ENCODE measurements around the gene MEIS1. TPM values are rescaled to one million over a fixed set of nuclear protein-coding genes. Genes with fewer than 3 reads are reported as not detected.

The MEIS1 gene
- total RNA-seq, 2 donors from 2014 or later, result 82.1 to 84.6 TPM

DNA sequence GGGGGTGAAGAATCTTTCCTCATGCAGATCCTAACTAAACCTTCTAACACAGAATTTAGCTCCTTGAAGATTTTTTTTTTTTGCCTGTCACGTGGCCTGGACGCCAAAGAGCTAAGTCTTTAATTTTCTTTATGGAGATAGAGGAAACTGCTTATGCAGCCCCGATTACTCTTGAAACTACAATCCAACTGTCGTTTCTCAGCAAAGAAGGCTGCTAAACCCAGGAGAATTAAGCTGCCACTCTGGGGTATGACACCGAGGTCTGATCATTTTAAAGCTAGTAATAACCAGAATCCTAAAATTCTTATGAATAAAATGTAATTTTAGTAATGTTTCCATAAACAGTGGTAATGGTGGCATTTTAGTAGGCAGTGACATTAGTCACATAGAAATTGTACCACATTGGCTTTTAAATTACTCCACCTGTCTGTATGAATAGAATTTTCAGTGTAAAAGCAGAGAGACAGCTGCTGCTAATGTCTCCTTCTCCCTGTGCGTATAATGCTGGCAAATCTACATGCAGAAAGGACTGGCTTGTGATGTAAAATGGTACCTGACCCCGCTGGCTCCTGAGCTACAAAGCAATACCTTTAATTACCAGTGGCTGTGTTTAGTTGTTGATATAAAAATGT, 86.5 kb downstream of the MEIS1 start:
- Histone ChIP-seq H3K36me3 (replicated peaks in 1 of 2; ENCODE audit: insufficient read depth in 1 of 2, low read depth in 2 of 2) (peaks cover 0 to 3% of the 10 kb centered on the region in 2 donors), H3K27me3 (no peaks in the 10 kb centered on the region), H3K9me3 (no peaks in the 10 kb centered on the region), H3K4me3 (no peak overlapping the region), H3K4me1 (peaks cover 57% of the 10 kb centered on the region), H3K27ac (no peak overlapping the region)
- intact Hi-C loops (cut with DNase I), result no loop called here
- DNase-seq, result no peak
- TF ChIP-seq, protein P1, sequence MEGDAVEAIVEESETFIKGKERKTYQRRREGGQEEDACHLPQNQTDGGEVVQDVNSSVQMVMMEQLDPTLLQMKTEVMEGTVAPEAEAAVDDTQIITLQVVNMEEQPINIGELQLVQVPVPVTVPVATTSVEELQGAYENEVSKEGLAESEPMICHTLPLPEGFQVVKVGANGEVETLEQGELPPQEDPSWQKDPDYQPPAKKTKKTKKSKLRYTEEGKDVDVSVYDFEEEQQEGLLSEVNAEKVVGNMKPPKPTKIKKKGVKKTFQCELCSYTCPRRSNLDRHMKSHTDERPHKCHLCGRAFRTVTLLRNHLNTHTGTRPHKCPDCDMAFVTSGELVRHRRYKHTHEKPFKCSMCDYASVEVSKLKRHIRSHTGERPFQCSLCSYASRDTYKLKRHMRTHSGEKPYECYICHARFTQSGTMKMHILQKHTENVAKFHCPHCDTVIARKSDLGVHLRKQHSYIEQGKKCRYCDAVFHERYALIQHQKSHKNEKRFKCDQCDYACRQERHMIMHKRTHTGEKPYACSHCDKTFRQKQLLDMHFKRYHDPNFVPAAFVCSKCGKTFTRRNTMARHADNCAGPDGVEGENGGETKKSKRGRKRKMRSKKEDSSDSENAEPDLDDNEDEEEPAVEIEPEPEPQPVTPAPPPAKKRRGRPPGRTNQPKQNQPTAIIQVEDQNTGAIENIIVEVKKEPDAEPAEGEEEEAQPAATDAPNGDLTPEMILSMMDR (IDR thresholded peaks at IDR 0.05), result no peak
- TF ChIP-seq POLR2A (IDR thresholded peaks at IDR 0.05), result no peak
- WGBS, 2 donors, result 88% methylated on average over 7 of the region's 7 CpGs
- ATAC-seq, result no peak

DNA sequence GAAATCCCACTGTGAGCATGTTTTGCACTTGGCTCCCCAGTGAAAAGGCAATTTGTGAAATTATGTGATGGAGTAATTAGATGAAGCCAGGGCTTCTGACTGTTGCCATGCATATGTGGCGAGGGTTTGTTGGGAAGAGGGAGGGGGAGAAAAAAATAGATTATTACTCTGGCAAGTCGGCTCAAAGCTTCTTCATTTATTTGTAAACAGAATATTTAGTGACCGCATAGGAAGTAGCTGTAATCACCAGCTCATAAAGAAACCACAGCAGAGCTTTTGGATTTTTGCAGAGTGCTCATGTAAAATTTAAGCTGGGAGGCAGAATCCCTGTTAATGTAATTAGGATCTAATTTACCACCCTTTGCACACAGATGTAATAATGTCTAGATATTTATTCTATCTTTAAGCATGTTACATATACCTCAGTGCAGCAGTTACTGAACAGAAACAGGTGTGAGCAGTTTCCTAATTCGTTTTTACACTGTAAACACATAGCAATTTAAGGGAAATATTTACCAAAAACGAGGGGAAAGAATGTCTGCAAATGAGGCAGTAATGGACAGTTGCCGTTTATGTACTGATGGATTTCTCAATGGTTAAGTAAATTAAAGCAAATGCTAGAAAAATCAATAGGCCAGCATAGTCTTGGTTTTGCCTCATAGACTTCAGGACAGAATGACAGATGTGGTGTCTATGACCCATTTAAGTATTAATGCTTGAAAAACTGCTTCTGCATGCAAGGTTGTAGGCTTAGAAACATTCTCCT, 87.9 kb downstream of the MEIS1 start:
- TF ChIP-seq POLR2A (IDR thresholded peaks at IDR 0.05), result no peak
- TF ChIP-seq, protein P1 (IDR thresholded peaks at IDR 0.05), result no peak
- Histone ChIP-seq H3K9me3 (no peaks in the 10 kb centered on the region), H3K36me3 (replicated peaks in 1 of 2; ENCODE audit: insufficient read depth in 1 of 2, low read depth in 2 of 2) (peaks cover 0 to 3% of the 10 kb centered on the region in 2 donors), H3K27me3 (no peaks in the 10 kb centered on the region), H3K27ac (peak overlapping the region in 1 of 4 donors; percentile 7), H3K4me3 (no peak overlapping the region), H3K4me1 (peaks cover 59% of the 10 kb centered on the region)
- ATAC-seq (no peak), DNase-seq (no peak)
- intact Hi-C loops (cut with DNase I), result no loop called here
- 34 to 36% methylated on average over 6 of the region's 6 CpGs for WGBS, 2 donors

DNA sequence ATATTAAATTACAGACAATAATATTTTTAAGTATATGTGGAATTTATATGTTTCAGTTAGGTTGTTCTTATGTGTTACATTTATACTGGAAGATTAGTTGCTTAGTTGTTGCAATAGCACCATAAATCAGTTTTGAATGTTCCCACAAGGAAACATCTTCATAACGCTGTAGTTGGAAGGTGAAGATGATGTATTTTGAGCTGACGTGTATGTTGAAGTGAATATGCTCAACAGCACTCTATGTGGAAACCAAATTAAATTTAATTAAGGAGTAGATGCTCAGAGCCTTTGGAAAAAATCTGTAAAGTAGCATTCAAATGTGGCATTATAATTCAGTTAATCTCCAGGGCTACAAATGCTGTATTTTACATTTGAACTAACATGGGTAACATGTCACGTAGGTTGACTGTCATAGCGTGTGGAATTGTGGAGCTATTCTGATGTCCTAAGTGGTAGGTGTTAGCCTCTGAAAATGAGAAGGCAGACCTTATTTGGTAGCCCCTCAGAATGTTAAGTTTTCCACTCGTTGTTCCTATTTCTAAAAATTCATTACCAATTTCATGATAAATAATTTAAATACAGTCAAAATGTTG, 88.5 kb downstream of the MEIS1 start:
- Histone ChIP-seq H3K4me3 (no peak overlapping the region), H3K36me3 (replicated peaks in 1 of 2; ENCODE audit: insufficient read depth in 1 of 2, low read depth in 2 of 2) (peaks cover 0 to 3% of the 10 kb centered on the region in 2 donors), H3K27ac (no peak overlapping the region), H3K4me1 (peaks cover 54% of the 10 kb centered on the region), H3K9me3 (no peaks in the 10 kb centered on the region), H3K27me3 (no peaks in the 10 kb centered on the region)
- WGBS, 2 donors, result 83 to 89% methylated on average over 5 of the region's 5 CpGs
- no peak for ATAC-seq
- TF ChIP-seq POLR2A (IDR thresholded peaks at IDR 0.05), result no peak
- TF ChIP-seq, protein P1 (IDR thresholded peaks at IDR 0.05), result no peak
- DNase-seq, result no peak
- intact Hi-C loops (cut with DNase I), result no loop called here

DNA sequence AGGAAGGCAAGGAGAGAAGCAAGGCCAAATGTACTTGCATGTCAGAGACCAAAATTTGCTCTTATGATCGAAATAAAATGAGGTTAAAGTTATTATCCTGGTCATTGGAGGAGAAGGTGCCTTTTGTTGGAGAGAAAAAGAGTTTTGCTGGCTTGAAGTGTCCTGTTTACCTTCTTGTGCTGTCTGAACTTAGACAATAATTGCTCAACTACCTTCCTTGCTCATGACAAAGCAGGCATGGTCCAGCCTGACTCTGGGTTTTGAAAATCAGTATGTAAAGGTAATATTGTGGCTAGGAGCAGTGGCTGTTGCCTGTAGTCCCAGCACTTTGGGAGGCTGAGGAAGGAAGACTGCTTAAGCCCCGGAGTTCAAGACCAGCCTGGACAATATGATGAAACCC, 89.1 kb downstream of the MEIS1 start:
- no peaks in the 10 kb centered on the region for H3K27me3 ChIP-seq
- peak overlapping the region in 1 of 4 donors; percentile 9 for H3K27ac ChIP-seq

More for the DNA sequence above, 89.1 kb downstream of the MEIS1 start:
- DNase-seq (no peak), ATAC-seq (no peak)
- TF ChIP-seq, protein P1 (IDR thresholded peaks at IDR 0.05), result no peak
- TF ChIP-seq POLR2A (IDR thresholded peaks at IDR 0.05), result no peak
- H3K36me3 ChIP-seq (replicated peaks in 1 of 2; ENCODE audit: insufficient read depth in 1 of 2, low read depth in 2 of 2), result peaks cover 0 to 3% of the 10 kb centered on the region in 2 donors
- WGBS, 2 donors, result 87 to 95% methylated on average over 2 of the region's 2 CpGs
- no peaks in the 10 kb centered on the region for H3K9me3 ChIP-seq
- no peak overlapping the region for H3K4me3 ChIP-seq
- H3K4me1 ChIP-seq, result peaks cover 51% of the 10 kb centered on the region
- intact Hi-C loops (cut with DNase I), result no loop called here
